ENCODE measurements around the gene CRYGS.

GRCh38 chr3:186514296-186515002 is 29.7 kb downstream of the CRYGS start:
- TF ChIP-seq POLR2A (IDR thresholded peaks at IDR 0.05): no peak
- peak in 4 of 6 experiments; percentile 27 to 40 (median 32) for TF ChIP-seq CTCF (IDR thresholded peaks at IDR 0.05)

Data from Peyer's patch (tissue), 4 donors.